GM19351 (cell line): Measurements from ENCODE around the gene BUB3.

ENCODE experiments used
- ATAC-seq: cut with Tn5 transposase; IDR thresholded peaks from one replicate; pipeline ENCODE4 v1.9.1; 2021; ENCODE audit warnings: mild to moderate bottlenecking, moderate library complexity; ENCODE audit not compliant: unreplicated experiment

BUB3 gene

GRCh38 chr10:123202506-123202905, 48.3 kb downstream of the BUB3 start:
- no peak for ATAC-seq

GRCh38 chr10:123203393-123204126, 49.4 kb downstream of the BUB3 start:
- no peak for ATAC-seq

- ATAC-seq = no peak
Measured at GRCh38 chr10:123204127-123204461, 49.9 kb downstream of the BUB3 start.

GRCh38 chr10:123205041-123205440, 50.8 kb downstream of the BUB3 start:
- ATAC-seq = no peak

GRCh38 chr10:123212063-123212462, 57.9 kb downstream of the BUB3 start:
- no peak for ATAC-seq

GRCh38 chr10:123212640-123213039, 58.4 kb downstream of the BUB3 start:
- ATAC-seq = no peak

GRCh38 chr10:123213192-123213591, 59.0 kb downstream of the BUB3 start:
- no peak for ATAC-seq
